ENCODE measurements around the gene FSCB. TPM values are rescaled to one million over a fixed set of nuclear protein-coding genes. Genes with fewer than 3 reads are reported as not detected.

Gene FSCB
- polyA plus RNA-seq, 1 of the 3 experiments (the other 2 are of a cell fraction), result not detected

DNA sequence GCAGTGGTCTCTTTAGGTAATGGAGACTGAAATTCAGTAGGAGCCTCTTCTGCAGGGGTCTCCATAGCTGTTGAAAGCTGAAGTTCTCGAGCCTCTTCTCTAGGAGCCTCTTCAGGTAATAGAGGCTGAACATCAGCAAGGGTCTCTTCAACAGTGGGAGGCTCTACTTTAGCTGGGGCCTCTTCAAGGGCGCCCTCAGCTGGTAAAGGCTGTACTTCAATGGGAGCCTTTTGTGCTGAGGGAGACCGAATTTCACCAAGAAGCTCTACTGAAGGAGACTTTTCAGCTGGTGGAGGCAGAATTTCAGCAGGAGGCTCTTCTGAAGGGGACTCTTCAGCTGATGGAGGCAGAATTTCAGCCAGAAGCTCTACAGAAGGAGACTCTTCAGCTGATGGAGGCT lies 1.5 kb downstream of the FSCB start:
- H4K20me1 ChIP-seq (ENCODE audit: insufficient read depth), result no peaks in the 10 kb centered on the region
- H2AFZ ChIP-seq (ENCODE audit: low read depth), result no peak overlapping the region
- no peaks in the 10 kb centered on the region for H3K9me3 ChIP-seq
- H3K9ac ChIP-seq, result no peak overlapping the region
- ChIA-PET CTCF (no interaction called here), POLR2A (no interaction called here)
- H3K4me1 ChIP-seq (ENCODE audit: control insufficient read depth in 1 of 2, insufficient read depth in 2 of 2, low read depth in 1 of 2, low read length in 1 of 2), result no peaks in the 10 kb centered on the region
- H3K27ac ChIP-seq (ENCODE audit: low read depth in 2 of 2, low read length in 1 of 2), result no peak overlapping the region
- no peaks in the 10 kb centered on the region for H3K79me2 ChIP-seq (ENCODE audit: insufficient read depth)
- no peaks in the 10 kb centered on the region for H3K27me3 ChIP-seq (ENCODE audit: insufficient read depth)
- no peaks in the 10 kb centered on the region for H3F3A ChIP-seq (replicated peaks; ENCODE audit: insufficient read depth)
- no peak overlapping the region for H3K4me3 ChIP-seq (ENCODE audit: low read depth in 2 of 2, low read length in 1 of 2)
- no peak for DNase-seq
- no peaks in the 10 kb centered on the region for H3K9me2 ChIP-seq
- H3K36me3 ChIP-seq (replicated peaks in 1 of 2; ENCODE audit: control insufficient read depth in 1 of 2, insufficient read depth in 2 of 2, low read length in 1 of 2), result no peaks in the 10 kb centered on the region
- no peak overlapping the region for H3K4me2 ChIP-seq
- WGBS (ENCODE audit: low lambda C conversion rate), result 0% methylated on average over 2 of the region's 3 CpGs
- no peak for TF ChIP-seq NFIC (IDR thresholded peaks at IDR 0.05; ENCODE audit: borderline replicate concordance)
- no peak for TF ChIP-seq GATA2 (CRISPR knock-in tag; IDR thresholded peaks at IDR 0.05)
- TF ChIP-seq RXRA (IDR thresholded peaks at IDR 0.05; ENCODE audit: borderline replicate concordance, low read depth), result no peak
- no peak for TF ChIP-seq TCF12 (IDR thresholded peaks at IDR 0.05)
- no peak for TF ChIP-seq CHD2 (IDR thresholded peaks at IDR 0.05; ENCODE audit: low read length, partially characterized antibody)
- TF ChIP-seq SIN3A (IDR thresholded peaks at IDR 0.05; ENCODE audit: borderline replicate concordance, low read depth, low read length), result no peak
- no peak for TF ChIP-seq FOXM1 (IDR thresholded peaks at IDR 0.05; ENCODE audit: low read depth)
- no peak for TF ChIP-seq TEAD4 (IDR thresholded peaks at IDR 0.05; ENCODE audit: borderline replicate concordance, insufficient read depth)
- no peak for TF ChIP-seq FOSL2 (IDR thresholded peaks at IDR 0.05; ENCODE audit: borderline replicate concordance, low read depth)
- TF ChIP-seq, protein P1, sequence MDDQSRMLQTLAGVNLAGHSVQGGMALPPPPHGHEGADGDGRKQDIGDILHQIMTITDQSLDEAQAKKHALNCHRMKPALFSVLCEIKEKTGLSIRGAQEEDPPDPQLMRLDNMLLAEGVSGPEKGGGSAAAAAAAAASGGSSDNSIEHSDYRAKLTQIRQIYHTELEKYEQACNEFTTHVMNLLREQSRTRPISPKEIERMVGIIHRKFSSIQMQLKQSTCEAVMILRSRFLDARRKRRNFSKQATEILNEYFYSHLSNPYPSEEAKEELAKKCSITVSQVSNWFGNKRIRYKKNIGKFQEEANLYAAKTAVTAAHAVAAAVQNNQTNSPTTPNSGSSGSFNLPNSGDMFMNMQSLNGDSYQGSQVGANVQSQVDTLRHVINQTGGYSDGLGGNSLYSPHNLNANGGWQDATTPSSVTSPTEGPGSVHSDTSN (IDR thresholded peaks at IDR 0.05), result no peak
- TF ChIP-seq, protein P2, sequence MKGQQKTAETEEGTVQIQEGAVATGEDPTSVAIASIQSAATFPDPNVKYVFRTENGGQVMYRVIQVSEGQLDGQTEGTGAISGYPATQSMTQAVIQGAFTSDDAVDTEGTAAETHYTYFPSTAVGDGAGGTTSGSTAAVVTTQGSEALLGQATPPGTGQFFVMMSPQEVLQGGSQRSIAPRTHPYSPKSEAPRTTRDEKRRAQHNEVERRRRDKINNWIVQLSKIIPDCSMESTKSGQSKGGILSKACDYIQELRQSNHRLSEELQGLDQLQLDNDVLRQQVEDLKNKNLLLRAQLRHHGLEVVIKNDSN (IDR thresholded peaks at IDR 0.05; ENCODE audit: borderline replicate concordance, low read depth), result no peak
- no peak for TF ChIP-seq RFX5 (IDR thresholded peaks at IDR 0.05; ENCODE audit: low read length)
- no peak for TF ChIP-seq JUND (IDR thresholded peaks at IDR 0.05)
- TF ChIP-seq, protein P3, sequence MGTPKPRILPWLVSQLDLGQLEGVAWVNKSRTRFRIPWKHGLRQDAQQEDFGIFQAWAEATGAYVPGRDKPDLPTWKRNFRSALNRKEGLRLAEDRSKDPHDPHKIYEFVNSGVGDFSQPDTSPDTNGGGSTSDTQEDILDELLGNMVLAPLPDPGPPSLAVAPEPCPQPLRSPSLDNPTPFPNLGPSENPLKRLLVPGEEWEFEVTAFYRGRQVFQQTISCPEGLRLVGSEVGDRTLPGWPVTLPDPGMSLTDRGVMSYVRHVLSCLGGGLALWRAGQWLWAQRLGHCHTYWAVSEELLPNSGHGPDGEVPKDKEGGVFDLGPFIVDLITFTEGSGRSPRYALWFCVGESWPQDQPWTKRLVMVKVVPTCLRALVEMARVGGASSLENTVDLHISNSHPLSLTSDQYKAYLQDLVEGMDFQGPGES (IDR thresholded peaks at IDR 0.05; ENCODE audit: low read depth, low read length), result no peak
- TF ChIP-seq SMC3 (IDR thresholded peaks at IDR 0.05; ENCODE audit: low read depth, low read length), result no peak
- TF ChIP-seq TAF1 (IDR thresholded peaks at IDR 0.05; ENCODE audit: borderline replicate concordance, low read depth, low read length), result no peak
- TF ChIP-seq, protein P4, sequence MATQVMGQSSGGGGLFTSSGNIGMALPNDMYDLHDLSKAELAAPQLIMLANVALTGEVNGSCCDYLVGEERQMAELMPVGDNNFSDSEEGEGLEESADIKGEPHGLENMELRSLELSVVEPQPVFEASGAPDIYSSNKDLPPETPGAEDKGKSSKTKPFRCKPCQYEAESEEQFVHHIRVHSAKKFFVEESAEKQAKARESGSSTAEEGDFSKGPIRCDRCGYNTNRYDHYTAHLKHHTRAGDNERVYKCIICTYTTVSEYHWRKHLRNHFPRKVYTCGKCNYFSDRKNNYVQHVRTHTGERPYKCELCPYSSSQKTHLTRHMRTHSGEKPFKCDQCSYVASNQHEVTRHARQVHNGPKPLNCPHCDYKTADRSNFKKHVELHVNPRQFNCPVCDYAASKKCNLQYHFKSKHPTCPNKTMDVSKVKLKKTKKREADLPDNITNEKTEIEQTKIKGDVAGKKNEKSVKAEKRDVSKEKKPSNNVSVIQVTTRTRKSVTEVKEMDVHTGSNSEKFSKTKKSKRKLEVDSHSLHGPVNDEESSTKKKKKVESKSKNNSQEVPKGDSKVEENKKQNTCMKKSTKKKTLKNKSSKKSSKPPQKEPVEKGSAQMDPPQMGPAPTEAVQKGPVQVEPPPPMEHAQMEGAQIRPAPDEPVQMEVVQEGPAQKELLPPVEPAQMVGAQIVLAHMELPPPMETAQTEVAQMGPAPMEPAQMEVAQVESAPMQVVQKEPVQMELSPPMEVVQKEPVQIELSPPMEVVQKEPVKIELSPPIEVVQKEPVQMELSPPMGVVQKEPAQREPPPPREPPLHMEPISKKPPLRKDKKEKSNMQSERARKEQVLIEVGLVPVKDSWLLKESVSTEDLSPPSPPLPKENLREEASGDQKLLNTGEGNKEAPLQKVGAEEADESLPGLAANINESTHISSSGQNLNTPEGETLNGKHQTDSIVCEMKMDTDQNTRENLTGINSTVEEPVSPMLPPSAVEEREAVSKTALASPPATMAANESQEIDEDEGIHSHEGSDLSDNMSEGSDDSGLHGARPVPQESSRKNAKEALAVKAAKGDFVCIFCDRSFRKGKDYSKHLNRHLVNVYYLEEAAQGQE (IDR thresholded peaks at IDR 0.05; ENCODE audit: low read depth, low read length), result no peak
- no peak for TF ChIP-seq EZH2phosphoT487 (IDR thresholded peaks at IDR 0.05; ENCODE audit: borderline replicate concordance, low read depth)
